Measurements from ENCODE around the gene CAPN14.

The CAPN14 gene

DNA sequence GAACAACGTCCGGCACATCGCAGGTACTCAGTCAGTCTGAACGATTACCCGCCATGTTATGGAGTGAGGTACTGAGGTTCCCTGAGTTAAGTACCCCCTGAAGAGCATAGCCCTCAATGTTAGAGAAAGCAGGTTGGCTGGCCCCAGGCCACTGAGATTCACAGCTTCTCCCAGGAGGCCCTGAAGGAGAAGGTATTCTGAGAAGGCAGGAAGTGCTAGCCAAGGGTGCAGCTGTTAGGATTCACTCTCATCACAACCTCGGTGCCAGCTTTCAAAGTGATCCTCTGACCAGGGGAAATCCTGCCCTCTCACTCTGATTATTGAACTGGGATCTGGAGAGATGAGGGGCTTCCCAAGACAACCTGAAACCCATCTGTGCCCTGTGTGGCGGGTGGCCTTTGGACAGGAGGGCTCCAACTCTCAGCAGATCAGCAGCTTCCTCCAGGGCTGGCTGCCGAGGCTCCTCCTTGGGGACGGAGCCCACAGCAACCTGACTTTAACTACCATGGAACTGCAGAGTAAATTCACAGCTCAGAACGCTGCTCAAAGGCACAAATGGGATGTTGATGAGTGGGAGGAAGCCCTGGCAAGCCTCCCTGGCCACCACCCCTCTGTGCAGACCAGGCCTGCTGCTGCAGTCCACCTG, 24.4 kb upstream of the CAPN14 start:
- DNase-seq = no peak

DNA sequence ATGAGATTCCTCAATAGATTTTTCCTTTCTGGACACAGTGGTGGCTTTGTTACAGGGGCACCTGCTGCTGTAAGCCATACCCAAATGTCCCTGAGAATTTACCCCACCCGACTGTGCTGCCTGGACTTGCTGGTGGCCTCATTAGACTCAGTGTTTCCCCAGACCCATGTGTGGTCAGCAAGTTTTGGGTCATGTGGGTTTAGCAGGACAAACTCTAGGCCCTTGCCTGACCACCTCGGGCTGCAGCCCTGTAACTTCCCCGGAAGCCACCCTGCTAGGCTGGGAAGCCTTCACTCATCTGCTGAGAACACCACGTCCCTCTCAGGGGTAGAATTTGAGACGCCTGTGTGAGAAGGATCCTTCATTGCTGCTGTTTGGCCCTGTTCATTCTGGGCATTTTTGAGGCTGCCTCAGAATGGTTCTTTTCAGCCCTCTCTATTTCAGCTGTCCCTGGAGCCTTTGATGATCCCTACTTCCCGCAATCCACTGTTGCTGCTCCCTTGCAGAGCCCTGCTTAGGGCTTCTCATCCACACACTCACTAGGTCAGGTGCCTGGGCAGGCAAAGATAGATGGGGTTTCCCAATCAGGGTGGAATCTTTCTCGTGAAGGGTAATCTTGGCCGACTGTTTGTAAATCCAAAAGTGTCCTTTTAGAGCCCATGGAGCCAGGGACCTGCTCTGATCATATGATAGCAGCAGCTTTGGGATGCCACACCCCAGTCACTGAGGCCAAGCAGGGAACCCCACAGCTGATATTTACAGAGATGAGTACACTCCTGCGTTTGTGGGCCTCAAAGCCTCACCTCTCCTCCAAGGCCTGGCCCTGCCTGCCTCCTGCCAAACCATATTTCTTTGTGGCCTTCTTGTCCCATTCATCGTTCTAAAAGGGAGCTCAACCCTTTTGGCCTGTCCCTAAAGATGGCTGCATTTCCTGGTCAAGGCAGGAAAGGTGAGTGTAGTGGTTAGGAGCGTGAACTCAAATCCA, 23.4 kb upstream of the CAPN14 start:
- no peak for DNase-seq

DNA sequence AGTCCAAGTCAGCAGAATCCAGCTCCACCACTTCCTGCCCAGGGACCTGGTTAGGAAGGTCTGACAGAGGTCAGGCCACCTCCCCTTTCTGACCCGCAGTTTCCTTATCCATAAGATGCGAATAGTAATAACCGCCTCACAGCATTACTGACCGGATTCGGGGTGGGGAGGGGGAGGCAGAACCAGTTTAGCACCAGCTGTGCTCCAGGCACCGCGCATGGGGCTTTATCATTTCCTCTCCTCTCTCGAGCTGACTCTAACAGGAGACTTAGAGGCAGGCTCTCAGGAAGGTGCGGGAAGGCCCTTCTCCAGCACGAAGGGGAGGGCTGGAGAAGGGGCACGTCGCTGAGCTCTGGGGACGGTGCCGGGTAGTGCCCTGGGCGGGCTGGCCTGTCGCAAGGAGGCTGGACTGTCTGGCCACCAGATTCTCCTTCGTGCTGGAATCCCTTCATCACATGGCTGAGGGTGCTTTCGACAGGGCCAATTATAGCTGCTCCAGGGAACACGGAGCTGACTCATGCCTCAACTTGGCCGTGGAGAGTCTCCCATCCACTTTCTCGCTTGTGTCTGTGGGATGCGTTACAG, 22.4 kb upstream of the CAPN14 start:
- DNase-seq = no peak

DNA sequence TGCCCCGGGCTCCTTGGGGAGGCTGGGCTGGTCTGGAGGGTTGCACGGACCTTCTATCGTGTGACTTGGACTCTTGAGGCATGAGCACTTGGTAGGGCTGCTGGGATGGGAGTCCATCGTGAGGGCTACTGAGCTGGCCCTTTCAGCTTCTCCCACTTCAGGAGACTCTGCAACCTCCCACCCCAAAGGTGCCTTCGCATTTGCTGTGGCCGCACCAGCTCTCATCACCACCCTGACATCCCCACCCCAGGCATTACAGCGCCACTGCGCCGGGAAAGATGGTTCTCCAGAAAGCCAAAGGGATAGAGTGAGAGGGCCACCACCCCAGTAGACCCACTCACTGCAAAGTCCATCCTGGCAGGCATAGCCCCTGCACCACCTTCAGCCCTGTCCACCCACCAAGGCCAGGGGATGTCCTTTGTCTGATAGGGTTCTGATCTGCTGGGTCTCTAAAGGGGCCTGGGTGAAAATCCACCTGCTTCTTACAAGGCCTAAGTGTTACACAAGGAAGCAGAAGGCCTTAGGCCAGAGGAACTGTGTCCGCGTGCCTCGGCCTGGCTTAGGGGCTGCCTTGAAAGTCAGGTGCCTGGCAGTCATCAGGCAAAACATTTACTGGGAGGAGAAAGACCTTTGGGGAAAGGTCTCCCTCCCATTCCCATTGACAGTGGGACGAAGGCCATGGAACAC, 21.7 kb upstream of the CAPN14 start:
- DNase-seq = no peak

DNA sequence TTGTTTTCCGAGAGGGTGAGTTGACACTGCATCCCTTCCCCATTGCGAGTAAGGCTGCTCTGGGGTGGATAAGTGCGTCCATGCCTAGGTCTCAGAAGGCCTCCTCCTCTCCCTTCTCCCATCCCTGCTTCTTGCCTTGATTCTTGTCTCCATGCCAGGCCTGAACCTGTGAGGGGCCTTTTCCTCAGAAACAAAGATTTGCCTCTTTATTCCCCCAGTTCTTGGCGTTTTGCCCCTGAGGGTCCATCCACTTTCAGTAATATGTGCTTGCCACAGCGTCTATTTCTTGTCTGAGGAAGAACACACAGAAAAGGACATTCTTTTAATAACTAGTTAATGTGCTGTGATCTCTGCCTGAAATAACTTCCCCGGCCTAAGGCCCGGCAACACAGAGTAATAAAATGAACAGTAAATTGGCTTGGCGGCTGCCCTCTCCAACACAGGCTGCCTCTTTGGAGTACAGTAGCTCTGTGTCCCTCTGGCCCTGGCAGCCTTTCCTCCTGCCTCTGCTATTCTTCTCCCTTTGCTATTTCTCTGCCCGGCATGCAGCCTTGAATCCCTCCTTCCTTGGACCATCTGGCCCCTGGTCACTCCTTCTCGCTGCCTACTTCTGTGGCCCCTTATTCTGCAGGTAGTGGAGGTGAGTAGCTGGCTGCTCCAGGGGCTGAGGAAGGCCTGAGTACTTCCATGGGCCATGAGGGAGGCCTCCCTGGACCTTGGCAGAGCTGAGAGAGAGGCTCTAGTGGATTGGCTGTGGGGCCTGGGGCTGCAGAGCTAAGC, 21.0 kb upstream of the CAPN14 start:
- no peak for DNase-seq

DNA sequence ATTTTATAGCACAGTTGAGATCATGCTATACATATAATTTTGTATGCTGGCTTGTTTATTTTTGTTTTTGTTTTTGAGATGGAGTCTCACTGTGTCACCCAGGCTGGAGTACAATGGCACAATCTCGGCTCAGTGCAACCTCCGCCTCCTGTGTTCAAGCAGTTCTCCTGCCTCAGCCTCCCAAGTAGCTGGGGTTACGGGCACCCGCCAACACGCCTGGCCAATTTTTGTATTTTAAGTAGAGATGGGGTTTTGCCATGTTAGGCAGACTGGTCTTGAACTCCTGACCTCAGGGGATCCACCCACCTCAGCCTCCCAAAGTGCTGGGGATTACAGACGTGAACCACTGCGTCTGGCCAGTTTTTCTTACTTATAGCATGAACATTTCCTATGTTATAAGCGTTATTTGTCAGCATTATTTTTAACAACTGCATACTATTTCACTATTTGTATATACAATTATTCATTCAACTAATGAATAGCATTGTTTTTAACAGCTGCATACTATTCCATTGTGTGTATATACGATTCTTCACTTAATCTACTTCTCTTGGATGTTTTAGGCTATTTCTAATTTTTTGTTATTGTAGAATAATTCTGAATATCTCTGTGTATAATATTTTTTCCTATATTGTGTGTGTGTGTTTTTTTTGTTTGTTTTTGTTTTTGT, 20.2 kb upstream of the CAPN14 start:
- DNase-seq = no peak

DNA sequence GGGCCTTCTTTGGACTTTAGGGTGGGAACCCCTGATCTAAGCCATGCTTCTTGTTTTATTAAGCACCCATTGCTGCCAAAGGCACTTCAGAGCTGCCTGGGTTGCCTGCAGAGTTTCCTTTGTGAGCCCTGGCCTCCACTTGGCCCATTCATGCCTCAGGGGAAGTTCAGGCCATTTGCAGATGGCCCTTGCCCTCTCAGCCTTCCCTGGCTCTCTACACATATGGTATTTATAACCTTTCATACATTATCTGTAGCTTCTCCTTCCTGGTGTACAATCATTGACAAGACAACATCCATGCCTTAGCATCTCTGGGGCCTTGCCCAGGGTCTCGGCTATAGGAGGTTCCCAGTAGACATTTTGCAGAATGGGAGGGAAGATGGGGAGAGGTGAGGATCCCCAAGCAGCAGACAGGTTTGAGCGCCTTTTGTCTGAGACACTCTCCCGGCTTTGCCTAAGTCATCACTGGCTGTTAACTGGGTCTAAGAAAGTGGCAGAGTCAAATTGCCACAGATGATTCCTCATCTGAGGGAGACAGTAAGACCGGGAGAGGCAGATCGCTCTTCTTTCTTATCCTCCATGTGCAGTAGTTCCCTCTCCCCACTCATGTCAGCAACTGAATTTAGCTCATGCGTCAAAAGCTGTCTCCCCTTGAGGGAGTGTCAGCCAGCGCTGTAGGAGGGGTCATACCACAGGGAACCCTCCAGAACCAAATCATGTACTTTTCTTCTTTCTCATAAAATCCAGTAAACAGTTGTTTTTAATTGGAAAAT, 19.3 kb upstream of the CAPN14 start:
- DNase-seq = no peak

DNA sequence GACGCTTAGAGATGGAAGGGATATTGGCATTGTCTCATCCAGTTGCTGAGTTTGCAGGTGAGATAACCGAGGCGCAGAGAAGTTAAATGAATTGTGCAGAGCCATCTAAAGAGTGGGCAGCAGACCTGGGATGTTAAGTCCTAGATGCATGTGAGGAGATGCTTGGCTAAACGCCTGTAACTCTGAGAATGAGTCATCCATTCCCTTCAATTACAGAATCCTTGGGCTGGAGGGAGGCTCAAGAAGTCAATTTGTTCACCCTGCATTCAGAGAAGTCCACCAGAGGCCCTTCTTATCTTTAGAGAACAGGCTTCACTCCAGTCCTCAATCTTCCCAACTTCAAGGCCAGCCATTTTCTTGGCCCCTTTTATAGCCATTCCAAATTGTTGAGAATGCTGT, 18.2 kb upstream of the CAPN14 start:
- peak; percentile 14 for DNase-seq

DNA sequence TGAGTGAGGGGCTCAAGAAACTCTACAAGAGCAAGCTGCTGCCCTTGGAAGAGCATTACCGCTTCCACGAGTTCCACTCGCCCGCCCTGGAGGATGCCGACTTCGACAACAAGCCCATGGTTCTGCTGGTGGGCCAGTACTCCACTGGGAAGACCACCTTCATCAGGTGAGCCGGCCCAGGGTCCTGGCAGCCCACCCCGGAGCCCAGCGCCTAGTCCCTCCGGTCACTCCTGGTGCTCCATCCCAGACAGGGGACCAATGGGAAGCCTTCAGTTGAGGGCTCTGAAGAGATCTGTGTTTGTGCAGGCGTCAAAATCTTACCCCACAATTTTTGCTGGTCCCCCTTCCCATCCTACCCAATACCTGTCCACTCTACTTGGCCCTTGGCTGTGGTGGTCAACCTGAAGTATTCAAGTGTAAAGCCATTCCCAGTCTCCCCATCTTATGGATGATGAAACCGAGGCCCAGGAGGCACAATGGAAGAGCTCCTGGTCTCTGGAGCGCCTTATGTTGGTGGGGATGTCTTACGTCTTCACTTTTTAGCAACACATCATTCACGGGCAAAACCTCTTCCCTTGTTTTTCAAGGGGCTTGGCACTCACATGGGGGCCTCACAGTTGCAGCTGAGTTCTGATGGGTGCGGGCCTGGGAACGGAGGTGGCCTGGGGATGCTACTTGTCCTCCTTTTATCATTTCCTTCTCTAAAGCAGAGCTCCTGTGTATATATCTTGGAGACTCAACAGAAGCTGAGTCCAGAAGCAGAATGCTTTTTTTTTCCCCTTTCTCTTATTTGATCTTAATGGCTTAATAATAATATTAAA, 17.6 kb upstream of the CAPN14 start:
- DNase-seq = no peak

DNA sequence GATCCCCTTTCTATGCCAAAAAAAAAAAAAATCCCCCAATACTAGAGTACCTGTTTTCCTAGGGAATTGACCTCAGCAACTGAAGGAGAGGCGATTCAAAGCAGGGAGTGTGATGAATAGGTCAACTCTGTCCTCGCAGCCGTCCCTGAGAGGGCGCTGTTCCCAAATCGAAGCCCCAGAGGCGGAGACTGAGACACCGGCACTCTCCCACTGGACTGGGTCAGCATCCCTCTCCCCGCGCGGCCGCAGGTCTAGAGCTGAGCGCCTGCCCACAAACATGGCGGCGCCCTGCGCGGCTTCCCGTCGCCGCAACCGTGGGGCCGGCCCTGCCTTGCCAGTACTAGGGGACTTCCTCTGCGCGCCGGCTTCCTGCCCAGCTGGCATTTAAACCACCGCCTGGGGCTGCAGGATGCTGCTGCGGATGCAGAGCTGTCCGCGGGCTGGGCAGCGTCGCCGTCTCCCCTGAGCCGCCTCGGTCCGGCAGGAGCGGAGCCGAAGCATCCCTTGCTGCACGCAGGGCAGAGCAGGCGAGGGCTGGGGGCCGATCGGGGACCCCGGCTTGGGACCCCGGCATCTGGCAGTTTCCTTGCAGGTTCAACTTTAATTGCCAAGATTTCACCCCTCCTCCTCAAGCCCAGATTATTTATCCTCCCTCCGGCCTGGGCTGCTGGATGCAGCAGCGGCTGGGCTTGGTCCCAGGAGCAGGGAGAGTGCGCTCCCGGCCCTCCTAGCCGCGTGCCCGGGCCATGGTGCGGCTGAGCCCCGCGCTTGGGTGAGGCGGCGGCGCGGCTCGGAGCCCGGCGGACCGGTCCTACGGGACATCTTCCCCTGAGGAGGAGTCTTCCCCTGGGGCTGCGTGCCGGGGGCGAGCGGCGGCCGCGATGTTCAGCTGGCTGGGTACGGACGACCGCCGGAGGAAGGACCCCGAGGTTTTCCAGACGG, 16.7 kb upstream of the CAPN14 start, which contains the start of gene EHD3:
Gene EHD3, plus strand, starts transcription at position 412 of the 942 bp plus-strand sequence. Its CDS starts 470 bp downstream, at position 882.
- peak; percentile 91 for DNase-seq

DNA sequence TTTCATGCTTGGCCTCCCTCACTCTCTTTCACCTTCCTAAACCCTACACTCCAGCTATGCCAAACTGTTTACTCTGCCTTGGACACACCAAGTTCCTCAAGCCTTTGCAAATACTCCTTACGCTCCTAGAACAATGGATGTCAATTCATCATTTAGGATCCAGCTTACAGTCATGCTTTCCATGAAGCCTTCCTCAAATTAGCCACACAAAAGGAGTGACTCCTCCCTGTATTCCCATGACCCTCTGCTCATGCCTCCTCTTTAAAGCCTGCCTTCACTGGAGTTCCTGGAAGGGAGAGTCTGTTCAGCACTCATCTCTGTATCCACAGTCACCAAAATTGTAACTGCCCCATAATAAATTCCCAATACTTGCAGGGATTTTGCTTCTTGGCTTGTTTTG, 15.9 kb upstream of the CAPN14 start:
- DNase-seq = no peak

DNA sequence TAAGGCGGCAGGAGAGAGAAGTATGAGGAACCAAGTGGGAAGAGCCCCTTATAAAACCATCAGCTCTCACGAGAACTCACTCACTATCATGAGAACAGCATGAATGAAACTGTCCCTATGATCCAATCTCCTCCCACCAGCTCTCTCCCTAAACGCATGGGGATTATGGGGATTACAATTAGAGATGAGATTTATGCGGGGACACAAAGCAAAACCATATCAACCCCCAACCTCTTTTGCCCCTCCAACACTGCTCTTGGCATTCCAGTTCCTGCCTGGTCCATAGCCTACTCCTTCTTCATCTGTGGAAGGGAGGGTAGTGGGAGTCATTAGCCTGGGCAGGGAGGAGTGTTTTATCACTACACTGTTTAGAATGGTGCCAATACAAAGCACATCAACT, 15.3 kb upstream of the CAPN14 start:
- no peak for DNase-seq

DNA sequence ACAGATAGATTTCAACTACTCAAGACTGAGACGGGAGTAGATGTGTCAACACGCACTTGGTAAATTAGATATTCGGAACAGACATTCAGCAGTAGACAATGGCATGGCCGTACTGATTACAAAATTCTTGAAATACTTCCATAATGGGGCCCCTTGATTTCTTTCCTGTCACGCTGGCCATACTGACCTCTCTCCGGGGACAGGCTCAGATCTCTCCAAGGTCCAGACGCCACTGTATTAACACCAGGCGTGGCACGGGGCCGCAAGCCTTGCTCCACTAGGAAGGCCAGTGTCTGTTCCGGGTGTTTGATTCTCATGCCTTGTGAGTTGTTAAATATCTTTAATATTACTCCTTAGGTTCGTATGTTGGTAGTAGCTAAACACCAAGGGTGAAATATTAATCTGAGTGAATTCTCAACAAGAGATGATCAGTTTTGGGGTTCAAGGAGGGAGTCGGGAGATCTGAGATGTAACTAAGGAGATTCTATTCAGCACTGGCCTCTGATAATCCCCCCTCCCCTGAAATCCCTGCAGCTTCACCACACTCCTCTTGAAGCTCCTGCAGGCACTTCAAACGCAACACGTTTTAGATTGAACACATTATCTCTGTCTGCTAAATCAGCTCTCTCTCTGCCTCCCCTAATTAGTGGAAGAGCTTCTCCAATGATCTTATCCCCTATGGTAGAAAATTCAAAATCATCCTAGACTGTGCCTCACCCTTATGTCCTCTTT, 14.4 kb upstream of the CAPN14 start:
- no peak for DNase-seq

DNA sequence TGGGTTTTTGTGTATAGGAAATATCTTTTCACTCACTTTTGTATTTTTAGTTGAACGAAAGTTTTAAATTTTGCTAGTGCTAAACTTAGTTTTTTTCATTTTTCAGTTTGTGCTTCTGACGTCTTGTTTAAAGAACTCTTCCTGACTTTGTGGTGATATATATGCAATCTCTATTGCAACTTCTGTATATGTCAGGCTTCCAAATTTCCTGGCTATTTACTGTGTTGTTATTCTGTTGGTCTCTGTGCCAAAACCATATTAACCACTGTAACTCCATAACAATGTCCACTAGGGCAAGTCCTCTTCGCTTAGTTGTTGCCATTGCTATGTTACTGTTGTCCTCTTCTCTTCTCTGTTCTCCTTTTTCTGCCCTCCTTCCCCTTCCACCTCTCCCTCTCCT, 13.4 kb upstream of the CAPN14 start:
- no peak for DNase-seq

DNA sequence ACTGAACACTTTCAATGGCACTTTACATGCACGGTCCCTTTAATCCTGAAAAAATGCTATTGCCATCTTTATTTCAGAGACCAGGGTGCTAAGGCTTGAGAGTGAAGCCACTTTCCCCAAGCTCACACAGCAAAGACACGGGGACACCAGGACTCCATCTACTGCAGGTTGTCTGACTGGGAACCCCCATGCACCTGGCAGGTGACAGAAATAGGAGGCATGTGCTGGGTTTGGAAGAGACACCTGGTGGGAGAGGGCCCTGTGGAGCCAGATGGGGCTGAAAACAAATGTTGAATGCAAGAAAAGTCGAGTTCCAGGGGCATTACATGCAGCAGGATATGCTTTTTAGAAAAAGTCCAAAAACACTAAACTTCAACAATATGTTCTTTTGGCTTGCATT, 11.4 kb upstream of the CAPN14 start:
- no peak for DNase-seq

DNA sequence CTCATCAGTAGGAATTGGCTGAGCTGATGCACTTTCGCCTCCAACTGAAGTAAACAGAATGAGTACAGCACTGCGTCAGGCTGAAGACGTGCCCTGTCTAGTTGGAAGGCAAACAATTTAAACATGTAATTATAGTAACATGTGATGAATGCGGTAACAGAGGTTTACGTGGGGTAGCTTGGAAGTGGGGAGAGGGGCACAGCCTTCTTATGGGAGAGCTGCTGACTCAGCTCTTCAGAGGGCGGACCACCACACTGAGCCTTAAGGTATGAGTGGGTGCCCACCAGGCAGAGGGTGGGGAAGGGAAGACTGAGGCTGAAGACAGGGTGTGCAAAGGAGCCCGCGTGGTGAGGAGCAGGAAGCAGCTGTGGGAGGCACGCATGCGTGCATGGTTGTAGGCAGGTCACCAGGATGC, 10.4 kb upstream of the CAPN14 start:
- DNase-seq = no peak

DNA sequence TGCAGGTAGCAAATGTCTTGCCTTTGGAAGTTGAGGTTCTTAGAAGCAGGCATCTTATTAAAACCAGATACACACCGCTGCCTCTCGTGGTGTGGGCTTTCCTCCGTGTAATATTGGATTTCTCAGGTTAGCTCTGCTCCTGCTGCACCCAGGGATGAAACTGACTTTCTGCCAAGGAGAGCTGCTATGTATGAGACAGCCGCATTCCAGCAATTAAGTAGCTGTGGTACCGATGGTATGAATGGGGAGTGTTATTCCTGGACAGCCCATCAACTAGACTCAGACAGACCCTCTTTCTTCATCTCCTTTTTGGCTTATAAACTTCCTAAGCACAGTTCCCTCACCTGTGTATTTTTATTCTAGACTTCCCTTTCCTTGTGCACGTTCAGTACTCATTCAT, 9.8 kb upstream of the CAPN14 start:
- DNase-seq = no peak

DNA sequence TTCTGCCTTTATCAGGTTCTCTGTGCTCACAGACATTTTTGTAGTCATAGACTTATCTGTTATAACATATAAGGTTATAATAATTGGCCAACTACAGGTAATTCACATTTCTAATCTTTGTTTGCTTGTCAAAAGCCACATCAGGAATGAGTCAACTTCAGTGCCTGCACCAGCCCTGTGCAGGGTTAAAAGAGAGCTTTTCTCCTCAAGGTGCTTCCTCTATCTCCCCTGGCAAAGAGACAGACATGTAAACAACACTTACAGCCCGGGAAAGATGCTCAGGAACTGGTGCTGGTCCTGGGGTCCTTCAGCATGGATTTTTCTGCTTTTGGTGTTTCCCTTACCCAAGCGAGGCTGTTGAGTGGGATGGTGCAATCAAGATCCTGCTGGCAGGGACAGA, 9.0 kb upstream of the CAPN14 start:
- DNase-seq = no peak

Measured in T1000 (cell line).